HepG2 (cell line): Measurements from ENCODE around the gene TMEM219. TPM values are rescaled to one million over a fixed set of nuclear protein-coding genes. Genes with fewer than 3 reads are reported as not detected.
"Not testable (repeated sequence)": the region's sequence is repeated elsewhere in the genome, so short reads cannot be mapped to it uniquely, and the experiment has no call there.

Experiments used
- ATAC-seq: fragments of 200-7000 bp; cut with Tn5 transposase; 3 replicates; pipeline ENCODE4 v1.9.1; 2020; ENCODE audit warnings: mild to moderate bottlenecking, moderate library complexity
- BruUV-seq: library from RNA; stranded (reverse); fragments of 400-500 nt; replicated peaks from 2 replicates; lab custom pipeline; 2021; lab: Mats Ljungman, UMichigan
- CTCF ChIA-PET: fragments of 300-600 bp; formaldehyde crosslinking; extraction: SDS; loops from one replicate; lab custom pipeline; 2021; ENCODE audit warnings: low total read pairs, inconsistent platforms, low intra/inter-chr PET ratio; lab: Yijun Ruan, JAX
- POLR2A ChIA-PET: fragments of 350-600 bp; sonication (Branson Sonifier 250); formaldehyde crosslinking; loops from one replicate; lab custom pipeline; 2020; ENCODE audit warnings: antibody characterized with exemption, inconsistent platforms; lab: Yijun Ruan, JAX
- DNase-seq: peaks from one replicate; pipeline ENCODE4 v3.0.0-alpha.2; 2015; ENCODE audit warnings: low spot score
- FAIRE-seq: peaks from 3 replicates; lab custom pipeline; 2011; peaks lifted over from hg19 to GRCh38; lab: Jason Lieb, UNC
- H2AFZ ChIP-seq: one replicate; pipeline ENCODE4 v1.6.1; 2011; ENCODE audit warnings: low read length, inconsistent platforms
- H3K27ac ChIP-seq: fragments of 300-600 bp; 3 replicates; pipeline ENCODE4 v1.8.0; 2011; ENCODE audit warnings: mixed run types, mild to moderate bottlenecking, mixed read lengths, low read length, inconsistent platforms; ENCODE audit not compliant: insufficient read depth; ENCODE audit errors: extremely low read length
- H3K27me3 ChIP-seq, 2 experiments: fragments of 200-600 bp in 1 of 2; 2 replicates in 1 of 2; 3 replicates in 1 of 2; pipeline versions ENCODE4 v1.6.0 to v1.8.0; 2011; ENCODE audit warnings: low read length in 2 of 2, mild to moderate bottlenecking in 2 of 2, moderate library complexity in 2 of 2, inconsistent platforms in 1 of 2; ENCODE audit not compliant: insufficient read depth in 2 of 2, control insufficient read depth in 1 of 2
- H3K36me3 ChIP-seq, 2 experiments: fragments of 200-600 bp in 1 of 2; replicated peaks in 1 of 2; 2 replicates in 1 of 2; 3 replicates in 1 of 2; pipeline versions ENCODE4 v1.5.1 to v1.8.0; 2011; ENCODE audit warnings: low read length in 2 of 2, inconsistent platforms in 1 of 2; ENCODE audit not compliant: insufficient read depth in 2 of 2, control insufficient read depth in 1 of 2
- H3K4me1 ChIP-seq: 2 replicates; pipeline ENCODE4 v1.5.1; 2012; ENCODE audit warnings: low read length, inconsistent platforms; ENCODE audit not compliant: insufficient read depth
- H3K4me2 ChIP-seq: 2 replicates; pipeline ENCODE4 v1.6.0; 2011; ENCODE audit warnings: low read depth, low read length, inconsistent platforms
- H3K4me3 ChIP-seq, 3 experiments: fragments of 200-600 bp in 1 of 3; sonication (generic), shearing (Covaris generic) in 1 of 3; replicated peaks in 1 of 3; 2 replicates each; pipeline ENCODE4 v1.5.1; 2011 to 2016; ENCODE audit warnings: low read length in 3 of 3, inconsistent platforms in 2 of 3, low read depth in 2 of 3, mild to moderate bottlenecking in 2 of 3, control low read depth in 1 of 3, mixed read lengths in 1 of 3; ENCODE audit not compliant: insufficient read depth in 1 of 3
- H3K79me2 ChIP-seq: one replicate; pipeline ENCODE4 v1.6.1; 2011; ENCODE audit warnings: low read length, inconsistent platforms; ENCODE audit not compliant: insufficient read depth
- H3K9ac ChIP-seq: 2 replicates; pipeline ENCODE4 v1.6.0; 2011; ENCODE audit warnings: mild to moderate bottlenecking, low read depth, low read length, inconsistent platforms; ENCODE audit not compliant: insufficient read depth
- H3K9me3 ChIP-seq: 2 replicates; pipeline ENCODE4 v1.5.1; 2012; ENCODE audit warnings: mild to moderate bottlenecking, low read length
- H4K20me1 ChIP-seq: 2 replicates; pipeline ENCODE4 v1.6.0; 2011; ENCODE audit warnings: inconsistent platforms, mild to moderate bottlenecking, low read length, moderate library complexity; ENCODE audit not compliant: insufficient read depth
- ARID2 ChIP-seq: sonication (generic); formaldehyde crosslinking; IDR thresholded peaks from 2 replicates; pipeline ENCODE4 v1.8.1; 2022; ENCODE audit warnings: mild to moderate bottlenecking, missing genetic modification reagents, borderline replicate concordance
- E2F1 ChIP-seq: sonication (generic); formaldehyde crosslinking; IDR thresholded peaks from 2 replicates; pipeline ENCODE4 v1.5.0; 2020; ENCODE audit warnings: missing genetic modification reagents
- NRL ChIP-seq: sonication (generic); formaldehyde crosslinking; IDR thresholded peaks from 2 replicates; pipeline ENCODE4 v1.5.0; 2020; ENCODE audit warnings: missing genetic modification reagents, mild to moderate bottlenecking, moderate library complexity, borderline replicate concordance
- PRMT3 ChIP-seq: sonication (generic); formaldehyde crosslinking; IDR thresholded peaks from 2 replicates; pipeline ENCODE4 v1.8.1; 2022; ENCODE audit warnings: low read depth, mild to moderate bottlenecking, moderate library complexity, missing genetic modification reagents, borderline replicate concordance
- RFXAP ChIP-seq: sonication (generic); formaldehyde crosslinking; IDR thresholded peaks from 2 replicates; pipeline ENCODE4 v1.4.0; 2020; ENCODE audit warnings: missing genetic modification reagents, borderline replicate concordance
- SRF ChIP-seq: IDR thresholded peaks from 2 replicates; pipeline ENCODE4 v1.6.1; 2011; ENCODE audit warnings: mild to moderate bottlenecking, low read depth, low read length, moderate library complexity
- TEAD2 ChIP-seq: sonication (generic); formaldehyde crosslinking; IDR thresholded peaks from 2 replicates; pipeline ENCODE4 v1.9.0; 2021; ENCODE audit warnings: missing genetic modification reagents
- ZNF101 ChIP-seq: sonication (generic); formaldehyde crosslinking; IDR thresholded peaks from 2 replicates; pipeline ENCODE4 v1.4.0; 2020; ENCODE audit warnings: mild to moderate bottlenecking, low read depth, missing genetic modification reagents, borderline replicate concordance
- ZNF224 ChIP-seq: sonication (generic); formaldehyde crosslinking; IDR thresholded peaks from 2 replicates; pipeline ENCODE4 v1.5.0; 2020; ENCODE audit warnings: mild to moderate bottlenecking, missing genetic modification reagents
- ZNF292 ChIP-seq: sonication (generic); formaldehyde crosslinking; IDR thresholded peaks from 2 replicates; pipeline ENCODE4 v1.8.1; 2022; ENCODE audit warnings: mild to moderate bottlenecking, low read depth, missing genetic modification reagents, borderline replicate concordance
- ZNF296 ChIP-seq: sonication (generic); formaldehyde crosslinking; conservative IDR thresholded peaks from 2 replicates; pipeline ENCODE4 v1.5.0; 2020; ENCODE audit warnings: mild to moderate bottlenecking, missing genetic modification reagents
- ZNF34 ChIP-seq: sonication (generic); formaldehyde crosslinking; IDR thresholded peaks from 2 replicates; pipeline ENCODE4 v1.4.0; 2020; ENCODE audit warnings: mild to moderate bottlenecking, missing genetic modification reagents, borderline replicate concordance
- ZNF615 ChIP-seq: sonication (generic); formaldehyde crosslinking; IDR thresholded peaks from 2 replicates; pipeline ENCODE4 v1.5.0; 2020; ENCODE audit warnings: mild to moderate bottlenecking, missing genetic modification reagents, borderline replicate concordance
- ZNF879 ChIP-seq: sonication (generic); formaldehyde crosslinking; IDR thresholded peaks from 2 replicates; pipeline ENCODE4 v1.8.1; 2023; ENCODE audit warnings: missing genetic modification reagents
- WGBS: methylation state at CpG from one replicate; pipeline ENCODE4 v1.1.6; 2017; ENCODE audit warnings: low lambda C conversion rate; 5-methylcytosine and 5-hydroxymethylcytosine counted together
- in situ Hi-C: cut with HindIII; loops from 2 replicates; pipeline ENCODE4 v1.10.0; 2017; ENCODE audit warnings: low pct_unique_long_range_greater_than_20kb; ENCODE audit not compliant: extremely low pct_ligation_motif_present
- intact Hi-C: fragments of 100-400 bp; cut with micrococcal nuclease; formaldehyde crosslinking; loops from one replicate; pipeline ENCODE4 v1.10.0; 2022; ENCODE audit not compliant: unreplicated experiment
- polyA plus RNA-seq, 8 experiments: library from polyadenylated mRNA; depleted of rRNA in 3 of 8; stranded (reverse) in 7 of 8; unstranded in 1 of 8; fragments of >200 nt; fragmentation: Illumina TruSeq in 4 of 8; extraction: Trizol in 4 of 8; gene quantifications; 2 replicates each; pipeline versions ENCODE4 v1.2.1 to v1.2.3, GENCODE V29; 2011 to 2016; ENCODE audit warnings: low read depth in 4 of 8, missing spikeins in 1 of 8, mixed read lengths in 1 of 8; ENCODE audit not compliant: insufficient read depth in 1 of 8
- total RNA-seq, 5 experiments: library from RNA; depleted of rRNA; stranded (reverse); fragments of >200 nt; fragmentation: Illumina TruSeq; extraction: Trizol; gene quantifications; 2 replicates each; pipeline ENCODE4 v1.2.3, GENCODE V29; 2016; ENCODE audit warnings: low read depth in 1 of 5

TMEM219 gene
- total and polyA plus RNA-seq, 2 of the 13 experiments (the other 11 are each of a cell fraction or from before 2014, with no cell fraction given): 105 to 115 TPM

- POLR2A ChIA-PET: interaction anchor here (0.6 to 4.6 kb wide), 2 partner anchors 14 to 33 kb away, joined by 3 to 43 read pairs; partner anchors contain the start of genes KCTD13 and TAOK2
- CTCF ChIA-PET, H3K79me2 ChIP-seq, ATAC-seq, H3K36me3 ChIP-seq, DNase-seq, H2AFZ ChIP-seq, H4K20me1 ChIP-seq, H3K9me3 ChIP-seq, H3K4me2 ChIP-seq, H3K27ac ChIP-seq, H3K9ac ChIP-seq, BruUV-seq, H3K27me3 ChIP-seq, FAIRE-seq, H3K4me3 ChIP-seq: not testable (repeated sequence)
- in situ Hi-C loops (loop anchor here (5.0 kb wide), 1 partner anchor 33 kb away; the partner anchor contains the start of gene KCTD13), intact Hi-C loops (loop anchor here (5.0 kb wide), 3 partner anchors 33 to 58 kb away; partner anchors contain the start of genes ASPHD1, HIRIP3, INO80E and KCTD13)
- H3K4me1 ChIP-seq: peaks cover 43% of the 10 kb centered on the region
- WGBS: 52% methylated on average over 4 of the region's 4 CpGs
These were observed 2.1 kb upstream of the TMEM219 start for GRCh38 chr16:29959821-29960220.

GRCh38 chr16:29961127-29961478 lies 776 bp upstream of the TMEM219 start:
- no peak for FAIRE-seq
- peak overlapping the region; percentile 65 to 87 (median 80) for H3K4me3 ChIP-seq
- in situ Hi-C loops: loop anchor here (5.0 kb wide), 1 partner anchor 34 kb away; the partner anchor contains the start of gene KCTD13
- no peak for DNase-seq
- H3K36me3 ChIP-seq: no peaks in the 10 kb centered on the region
- 59% methylated on average over 10 of the region's 10 CpGs for WGBS
- peak overlapping the region; percentile 81 for H3K27ac ChIP-seq
- H2AFZ ChIP-seq: no peak overlapping the region
- ChIA-PET CTCF (no interaction called here), POLR2A (interaction anchor here (0.8 to 4.6 kb wide), 16 partner anchors 9 to 446 kb away, joined by 3 to 47 read pairs (median 4); partner anchors contain the start of genes CDIPT, HIRIP3, INO80E and KCTD13)
- no peaks in the 10 kb centered on the region; a peak in 1 of 5 replicates for H3K27me3 ChIP-seq
- no peak for ATAC-seq
- H3K4me2 ChIP-seq: peak overlapping the region; percentile 97
- no peaks in the 10 kb centered on the region for H4K20me1 ChIP-seq
- peaks cover 56% of the 10 kb centered on the region for H3K4me1 ChIP-seq
- H3K9ac ChIP-seq: peak overlapping the region; percentile 80
- H3K79me2 ChIP-seq: no peaks in the 10 kb centered on the region
- BruUV-seq: no TSS peak
- H3K9me3 ChIP-seq: no peaks in the 10 kb centered on the region
- intact Hi-C loops: loop anchor here (5.0 kb wide), 3 partner anchors 34 to 59 kb away; partner anchors contain the start of genes ASPHD1, HIRIP3, INO80E and KCTD13
- TF ChIP-seq SRF (no peak), ZNF879 (no peak), ZNF224 (CRISPR knock-in tag) (peak; percentile 44; the same call in 1 of the 2 replicates), ZNF292 (CRISPR knock-in tag) (no peak), ZNF615 (no peak), ZNF296 (CRISPR knock-in tag) (no peak), NRL (CRISPR knock-in tag) (0 out of 2 replicates have a peak, but pooled peaks have one; percentile 7), RFXAP (CRISPR knock-in tag) (0 out of 2 replicates have a peak, but pooled peaks have one; percentile 11), PRMT3 (CRISPR knock-in tag) (no peak), ARID2 (CRISPR knock-in tag) (no peak), ZNF101 (CRISPR knock-in tag) (no peak), E2F1 (CRISPR knock-in tag) (0 out of 2 replicates have a peak, but pooled peaks have one; percentile 25), TEAD2 (0 out of 2 replicates have a peak, but pooled peaks have one; percentile 9), ZNF34 (0 out of 2 replicates have a peak, but pooled peaks have one; percentile 0)
